Spleen (tissue), 11 donors: Measurements from ENCODE around the gene RSBN1. TPM values are rescaled to one million over a fixed set of nuclear protein-coding genes. Genes with fewer than 3 reads are reported as not detected.
"Not testable (repeated sequence)": the region's sequence is repeated elsewhere in the genome, so short reads cannot be mapped to it uniquely, and the experiment has no call there.

ENCODE experiments used
- DNase-seq: peaks from one replicate; pipeline ENCODE4 v3.0.0-alpha.2; 2020
- H3K27ac ChIP-seq, 8 donors: fragments of 200-600 bp; sonication (generic) in 7 of 8; 1 replicate in 4 of 8; 2 replicates in 4 of 8; pipeline versions ENCODE4 v1.5.0 to v1.8.0; 2016 to 2021; ENCODE audit warnings: inconsistent platforms in 4 of 8, mild to moderate bottlenecking in 4 of 8, moderate library complexity in 1 of 8
- H3K27me3 ChIP-seq, 7 donors: fragments of 200-600 bp; sonication (generic) in 6 of 7; replicated peaks in 1 of 7; 1 replicate in 4 of 7; 2 replicates in 3 of 7; pipeline versions ENCODE4 v1.5.0 to v1.8.0; 2016 to 2021; ENCODE audit warnings: inconsistent platforms in 3 of 7, mild to moderate bottlenecking in 1 of 7
- H3K36me3 ChIP-seq, 6 donors: fragments of 200-600 bp; sonication (generic) in 5 of 6; 1 replicate in 4 of 6; 2 replicates in 2 of 6; pipeline versions ENCODE4 v1.5.0 to v1.8.0; 2016 to 2021; ENCODE audit warnings: inconsistent platforms in 2 of 6
- H3K4me1 ChIP-seq, 6 donors: fragments of 200-600 bp; sonication (generic) in 5 of 6; 1 replicate in 3 of 6; 2 replicates in 3 of 6; pipeline versions ENCODE4 v1.5.0 to v1.8.0; 2016 to 2021; ENCODE audit warnings: inconsistent platforms in 3 of 6
- H3K4me3 ChIP-seq, 8 donors: fragments of 200-600 bp; sonication (generic) in 7 of 8; 1 replicate in 4 of 8; 2 replicates in 4 of 8; pipeline versions ENCODE4 v1.5.0 to v1.8.0; 2016 to 2021; ENCODE audit warnings: inconsistent platforms in 4 of 8, mild to moderate bottlenecking in 4 of 8, moderate library complexity in 2 of 8
- H3K9me3 ChIP-seq, 8 donors: fragments of 200-600 bp; sonication (generic) in 7 of 8; 1 replicate in 4 of 8; 2 replicates in 4 of 8; pipeline versions ENCODE4 v1.5.0 to v1.8.0; 2016 to 2021; ENCODE audit warnings: inconsistent platforms in 4 of 8
- POLR2A ChIP-seq, 3 donors: fragments of 450-650 bp; IDR thresholded peaks; one replicate each; pipeline ENCODE4 v1.5.1; 2017; ENCODE audit warnings: antibody characterized with exemption in 3 of 3, mild to moderate bottlenecking in 1 of 3
- POLR2AphosphoS5 ChIP-seq, 3 donors: sonication (generic); formaldehyde crosslinking; IDR thresholded peaks; one replicate each; pipeline ENCODE4 v1.5.1; 2017; ENCODE audit warnings: antibody characterized with exemption in 3 of 3
- WGBS, 5 donors: extraction: QIAGEN DNeasy Blood & Tissue Kit in 3 of 5; methylation state at CpG; one replicate each; pipeline versions ENCODE4 v1.1.5 to v1.1.7; 2013 to 2018; 5-methylcytosine and 5-hydroxymethylcytosine counted together
- intact Hi-C: fragments of 100-400 bp; cut with DNase I; formaldehyde crosslinking; loops from one replicate; pipeline ENCODE4 v1.15.0; 2023; ENCODE audit warnings: low total_unique reads
- polyA plus RNA-seq, 3 donors: library from polyadenylated mRNA; stranded (reverse); fragments of 200-250 nt; gene quantifications; one replicate each; pipeline ENCODE4 v1.2.1, GENCODE V29; 2013
- total RNA-seq, 7 donors: library from RNA; depleted of rRNA in 3 of 7; stranded (reverse); fragments of >200 nt in 3 of 7; fragmentation: NEBNext Ultra II Directional in 4 of 7; extraction: Animal tissue kit (Norgen Biotek cat#: 25700) in 4 of 7; gene quantifications; one replicate each; pipeline versions ENCODE4 v1.1.0 to v1.2.1, GENCODE V29; 2016 to 2021
- TF ChIP-seq, protein P1 (sequence below), 11 experiments: fragments of 200-600 bp in 7 of 11; fragments of 450-650 bp in 4 of 11; sonication (generic) in 4 of 11; IDR thresholded peaks in 8 of 11; conservative IDR thresholded peaks in 3 of 11; 1 replicate in 7 of 11; 2 replicates in 4 of 11; pipeline versions ENCODE4 v1.4.0 to v1.8.0; 2016 to 2021; ENCODE audit warnings: antibody characterized with exemption in 11 of 11, inconsistent platforms in 4 of 11, mild to moderate bottlenecking in 1 of 11
- donor health status: healthy with polysubstance abuse.
- donor health status: DM: no; HTN: no; CAD: no; lungs with moderate emphysema.
- donor health status: DM: no; HTN: no; CAD: no.
- donor health status: Bipolar disorder and iron deficiency.
- donor health status: healthy.
- donor health status: DM: no; HTN: no; CAD: no.
- donor health status: DM: yes; HTN: yes; CAD: no.

Gene RSBN1
- total and polyA plus RNA-seq, 10 donors, result 5.4 to 34.0 (median 25.7) TPM

DNA sequence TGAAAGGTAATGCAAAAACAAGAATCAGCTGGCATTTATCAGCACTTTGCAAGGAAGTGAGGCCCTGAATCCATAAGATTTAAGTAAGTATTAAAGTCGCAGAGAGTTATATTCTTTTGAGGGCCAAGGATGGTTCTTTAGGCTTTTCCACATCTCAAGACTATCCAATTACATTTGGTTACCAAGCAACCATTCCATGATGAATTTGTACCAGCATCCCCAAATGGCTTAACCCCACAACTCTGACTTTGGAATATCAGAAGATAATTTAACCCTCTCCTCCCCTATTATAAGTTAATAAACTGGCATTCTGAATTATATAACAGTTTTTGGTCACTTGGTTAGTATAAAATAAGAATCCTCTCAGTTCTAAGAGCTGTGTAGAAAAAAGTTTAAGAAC lies 55.8 kb downstream of the RSBN1 start:
- peaks cover 0 to 38% (median 4%) of the 10 kb centered on the region in 6 donors for H3K36me3 ChIP-seq
- 92 to 100% (median 97%) methylated on average over 1 of the region's 1 CpG for WGBS, 5 donors
- intact Hi-C loops, result no loop called here
- H3K27ac ChIP-seq, result no peak overlapping the region
- H3K9me3 ChIP-seq, result no peaks in the 10 kb centered on the region
- H3K4me3 ChIP-seq, result no peak overlapping the region
- no peak for DNase-seq
- TF ChIP-seq POLR2A (IDR thresholded peaks at IDR 0.05) (no peak), POLR2AphosphoS5 (IDR thresholded peaks at IDR 0.05) (no peak)
- TF ChIP-seq, protein P1, sequence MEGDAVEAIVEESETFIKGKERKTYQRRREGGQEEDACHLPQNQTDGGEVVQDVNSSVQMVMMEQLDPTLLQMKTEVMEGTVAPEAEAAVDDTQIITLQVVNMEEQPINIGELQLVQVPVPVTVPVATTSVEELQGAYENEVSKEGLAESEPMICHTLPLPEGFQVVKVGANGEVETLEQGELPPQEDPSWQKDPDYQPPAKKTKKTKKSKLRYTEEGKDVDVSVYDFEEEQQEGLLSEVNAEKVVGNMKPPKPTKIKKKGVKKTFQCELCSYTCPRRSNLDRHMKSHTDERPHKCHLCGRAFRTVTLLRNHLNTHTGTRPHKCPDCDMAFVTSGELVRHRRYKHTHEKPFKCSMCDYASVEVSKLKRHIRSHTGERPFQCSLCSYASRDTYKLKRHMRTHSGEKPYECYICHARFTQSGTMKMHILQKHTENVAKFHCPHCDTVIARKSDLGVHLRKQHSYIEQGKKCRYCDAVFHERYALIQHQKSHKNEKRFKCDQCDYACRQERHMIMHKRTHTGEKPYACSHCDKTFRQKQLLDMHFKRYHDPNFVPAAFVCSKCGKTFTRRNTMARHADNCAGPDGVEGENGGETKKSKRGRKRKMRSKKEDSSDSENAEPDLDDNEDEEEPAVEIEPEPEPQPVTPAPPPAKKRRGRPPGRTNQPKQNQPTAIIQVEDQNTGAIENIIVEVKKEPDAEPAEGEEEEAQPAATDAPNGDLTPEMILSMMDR (IDR thresholded peaks at IDR 0.05 in 8 of 11, conservative IDR thresholded peaks at IDR 0.05 in 3 of 11), result no peak
- peaks cover 10 to 49% (median 20%) of the 10 kb centered on the region in 6 donors for H3K4me1 ChIP-seq
- no peaks in the 10 kb centered on the region for H3K27me3 ChIP-seq

DNA sequence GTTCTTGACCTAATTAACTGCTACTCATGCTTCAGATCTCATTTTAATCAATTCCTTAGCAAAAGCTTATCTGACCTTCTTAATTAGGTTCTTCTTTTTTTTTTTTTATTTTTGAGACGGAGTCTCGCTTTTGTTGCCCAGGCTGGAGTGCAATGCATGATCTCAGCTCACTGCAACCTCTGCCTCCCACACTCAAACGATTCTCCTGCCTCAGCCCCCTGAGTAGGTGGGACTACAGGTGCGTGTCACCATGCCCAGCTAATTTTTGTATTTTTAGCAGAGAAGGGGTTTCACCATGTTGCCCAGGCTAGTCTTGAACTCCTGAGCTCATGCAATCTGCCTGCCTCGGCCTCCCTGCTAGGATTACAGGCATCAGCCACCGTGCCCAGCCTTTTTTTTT lies 58.9 kb downstream of the RSBN1 start:
- H3K27ac ChIP-seq, DNase-seq, H3K4me3 ChIP-seq, intact Hi-C loops, H3K9me3 ChIP-seq, H3K27me3 ChIP-seq: not testable (repeated sequence)
- Histone ChIP-seq H3K36me3 (peaks cover 0 to 64% (median 6%) of the 10 kb centered on the region in 6 donors), H3K4me1 (peaks cover 4 to 33% (median 13%) of the 10 kb centered on the region in 6 donors)
- 76 to 84% (median 80%) methylated on average over 6 of the region's 6 CpGs for WGBS, 5 donors

DNA sequence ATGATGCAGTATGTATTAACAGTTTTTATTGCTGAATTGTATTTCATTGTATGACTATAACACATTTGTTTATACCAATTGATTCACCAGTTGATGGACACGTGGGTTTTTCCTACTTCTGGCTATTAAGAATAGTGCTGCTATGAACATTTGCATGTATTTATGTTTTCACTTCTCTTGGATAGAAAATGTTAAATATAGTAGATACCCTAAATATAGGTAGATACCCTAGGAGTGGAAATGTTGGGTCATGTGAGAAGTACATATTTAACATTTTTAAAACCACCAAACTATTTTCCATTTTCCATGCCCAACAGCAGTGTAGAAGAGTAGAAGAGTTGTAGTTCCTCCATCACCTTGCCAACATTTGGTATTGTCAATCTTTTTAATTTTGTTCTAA lies 60.8 kb downstream of the RSBN1 start:
- no peaks in the 10 kb centered on the region for H3K9me3 ChIP-seq
- no peaks in the 10 kb centered on the region for H3K27me3 ChIP-seq
- TF ChIP-seq POLR2A (IDR thresholded peaks at IDR 0.05) (no peak), POLR2AphosphoS5 (IDR thresholded peaks at IDR 0.05) (no peak)
- TF ChIP-seq, protein P1 (IDR thresholded peaks at IDR 0.05 in 8 of 11, conservative IDR thresholded peaks at IDR 0.05 in 3 of 11), result no peak
- intact Hi-C loops, result no loop called here
- no peak overlapping the region for H3K4me3 ChIP-seq
- 71 to 90% (median 81%) methylated on average over 1 of the region's 1 CpG for WGBS, 5 donors
- DNase-seq, result no peak
- H3K36me3 ChIP-seq, result peaks cover 0 to 70% (median 6%) of the 10 kb centered on the region in 6 donors
- H3K27ac ChIP-seq, result no peak overlapping the region
- peaks cover 0 to 15% (median under 1%) of the 10 kb centered on the region in 6 donors for H3K4me1 ChIP-seq

DNA sequence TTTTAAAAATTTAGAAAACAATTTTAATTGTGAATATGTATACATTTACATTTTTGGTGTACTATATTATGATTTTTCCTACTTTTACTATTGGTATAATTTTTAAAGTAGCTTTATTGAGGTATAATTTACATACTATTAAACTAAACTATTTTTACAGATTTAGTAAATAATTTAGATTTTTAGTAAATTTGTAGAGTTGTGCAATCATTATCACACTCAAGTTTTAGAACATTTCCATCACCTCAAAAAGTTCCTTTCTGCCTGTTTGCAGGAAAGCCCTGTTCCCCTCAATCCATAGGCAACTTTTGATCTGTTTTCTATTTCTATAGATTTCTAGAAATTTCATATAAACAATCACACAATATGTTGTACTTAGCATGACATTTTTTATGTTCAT lies 61.2 kb downstream of the RSBN1 start:
- Histone ChIP-seq H3K27me3 (no peaks in the 10 kb centered on the region), H3K4me3 (no peak overlapping the region), H3K9me3 (no peaks in the 10 kb centered on the region), H3K4me1 (peaks cover 0 to 11% (median 0%) of the 10 kb centered on the region in 6 donors), H3K27ac (no peak overlapping the region), H3K36me3 (peaks cover 0 to 74% (median 6%) of the 10 kb centered on the region in 6 donors)
- no peak for TF ChIP-seq POLR2A (IDR thresholded peaks at IDR 0.05)
- TF ChIP-seq POLR2AphosphoS5 (IDR thresholded peaks at IDR 0.05), result no peak
- TF ChIP-seq, protein P1 (IDR thresholded peaks at IDR 0.05 in 8 of 11, conservative IDR thresholded peaks at IDR 0.05 in 3 of 11), result no peak
- intact Hi-C loops, result no loop called here
- no peak for DNase-seq

DNA sequence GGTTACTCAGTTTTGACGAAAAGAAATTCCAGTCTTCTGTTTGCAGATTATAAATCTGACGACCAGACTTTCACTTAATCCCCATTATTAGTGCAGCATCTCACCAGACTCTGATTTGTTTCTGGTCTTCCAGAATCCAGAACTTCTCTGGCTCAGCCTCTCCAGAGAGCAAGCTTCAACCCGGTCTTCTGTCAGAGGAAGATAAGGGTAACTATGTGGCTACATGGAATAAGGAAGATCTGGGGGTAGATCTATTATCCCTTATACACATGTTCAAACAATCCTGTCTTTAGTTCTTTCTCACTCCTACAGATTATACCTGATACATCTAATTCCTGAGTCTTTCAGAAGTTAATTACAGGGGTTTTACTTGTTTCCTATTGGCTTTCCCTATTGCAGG lies 62.9 kb downstream of the RSBN1 start:
- Histone ChIP-seq H3K27me3 (no peaks in the 10 kb centered on the region), H3K36me3 (peaks cover 0 to 72% (median 6%) of the 10 kb centered on the region in 6 donors), H3K9me3 (no peaks in the 10 kb centered on the region), H3K4me3 (no peak overlapping the region), H3K4me1 (no peaks in the 10 kb centered on the region), H3K27ac (no peak overlapping the region)
- TF ChIP-seq, protein P1 (IDR thresholded peaks at IDR 0.05 in 8 of 11, conservative IDR thresholded peaks at IDR 0.05 in 3 of 11), result no peak
- no peak for TF ChIP-seq POLR2AphosphoS5 (IDR thresholded peaks at IDR 0.05)
- no peak for TF ChIP-seq POLR2A (IDR thresholded peaks at IDR 0.05)
- intact Hi-C loops, result no loop called here
- DNase-seq, result no peak
- 88 to 95% (median 93%) methylated on average over 3 of the region's 3 CpGs for WGBS, 5 donors
